ENCODE measurements around the gene MSRB2.

GRCh38 chr10:23158370-23158769 is 63.0 kb downstream of the MSRB2 start:
- peak; percentile 63 for TF ChIP-seq CTCF (IDR thresholded peaks at IDR 0.05; ENCODE audit: low read depth, low read length)
- no peak for TF ChIP-seq POLR2A (IDR thresholded peaks at IDR 0.05; ENCODE audit: extremely low read depth, insufficient read length)
